HepG2 (cell line): Measurements from ENCODE around the gene ABAT. TPM values are rescaled to one million over a fixed set of nuclear protein-coding genes. Genes with fewer than 3 reads are reported as not detected.

Experiments used
- CEBPZ ChIP-seq: IDR thresholded peaks from 2 replicates; pipeline ENCODE4 v1.6.1; 2012; ENCODE audit warnings: low read length, improper control_type of control experiment
- CENPBD1 ChIP-seq: sonication (generic); formaldehyde crosslinking; IDR thresholded peaks from 2 replicates; pipeline ENCODE4 v1.8.0; 2022; ENCODE audit warnings: missing genetic modification reagents, low read depth, mild to moderate bottlenecking, borderline replicate concordance
- MLLT10 ChIP-seq: sonication (generic); formaldehyde crosslinking; IDR thresholded peaks from 2 replicates; pipeline ENCODE4 v1.4.0; 2020; ENCODE audit warnings: missing genetic modification reagents
- MLX ChIP-seq: IDR thresholded peaks from 2 replicates; pipeline ENCODE4 v1.6.1; 2016
- NFKBIZ ChIP-seq: IDR thresholded peaks from 2 replicates; pipeline ENCODE4 v1.6.1; 2018; ENCODE audit warnings: missing genetic modification reagents, missing compliant biosample characterization
- NR1H2 ChIP-seq: sonication (generic); formaldehyde crosslinking; IDR thresholded peaks from 2 replicates; pipeline ENCODE4 v1.8.1; 2022; ENCODE audit warnings: low read depth, missing genetic modification reagents, borderline replicate concordance
- PRMT3 ChIP-seq: sonication (generic); formaldehyde crosslinking; IDR thresholded peaks from 2 replicates; pipeline ENCODE4 v1.8.1; 2022; ENCODE audit warnings: low read depth, mild to moderate bottlenecking, moderate library complexity, missing genetic modification reagents, borderline replicate concordance
- SP1 ChIP-seq, 2 experiments: fragments of 450-650 bp in 1 of 2; sonication (generic) in 1 of 2; formaldehyde crosslinking in 1 of 2; IDR thresholded peaks; 2 replicates each; pipeline versions ENCODE4 v1.4.0 to v1.6.1; 2016 to 2020; ENCODE audit warnings: missing genetic modification reagents in 1 of 2
- TEAD3 ChIP-seq: optimal IDR thresholded peaks from 2 replicates; pipeline ENCODE3; 2016; ENCODE audit warnings: borderline replicate concordance
- XBP1 ChIP-seq: sonication (generic); formaldehyde crosslinking; IDR thresholded peaks from 2 replicates; pipeline ENCODE4 v1.5.0; 2020; ENCODE audit warnings: missing genetic modification reagents
- ZFP1 ChIP-seq: IDR thresholded peaks from 2 replicates; pipeline ENCODE4 v1.6.1; 2016
- ZKSCAN5 ChIP-seq: sonication (generic); formaldehyde crosslinking; IDR thresholded peaks from 2 replicates; pipeline ENCODE4 v1.5.1; 2020; ENCODE audit warnings: mild to moderate bottlenecking, missing genetic modification reagents
- ZNF20 ChIP-seq: sonication (generic); formaldehyde crosslinking; IDR thresholded peaks from 2 replicates; pipeline ENCODE4 v1.4.0; 2020; ENCODE audit warnings: mild to moderate bottlenecking, moderate library complexity, missing genetic modification reagents
- ZNF33A ChIP-seq: sonication (generic); formaldehyde crosslinking; IDR thresholded peaks from 2 replicates; pipeline ENCODE4 v1.5.1; 2020; ENCODE audit warnings: missing genetic modification reagents, mild to moderate bottlenecking, moderate library complexity, borderline replicate concordance
- ZNF678 ChIP-seq: sonication (generic); formaldehyde crosslinking; IDR thresholded peaks from 2 replicates; pipeline ENCODE4 v1.4.0; 2020; ENCODE audit warnings: mild to moderate bottlenecking, missing genetic modification reagents
- ZNF775 ChIP-seq: sonication (generic); formaldehyde crosslinking; IDR thresholded peaks from 2 replicates; pipeline ENCODE4 v1.4.0; 2020; ENCODE audit warnings: missing genetic modification reagents, mild to moderate bottlenecking, moderate library complexity, borderline replicate concordance
- ZNF790 ChIP-seq: sonication (generic); formaldehyde crosslinking; IDR thresholded peaks from 2 replicates; pipeline ENCODE4 v1.8.0; 2022; ENCODE audit warnings: missing genetic modification reagents, mild to moderate bottlenecking, borderline replicate concordance
- ZNF800 ChIP-seq: sonication (generic); formaldehyde crosslinking; IDR thresholded peaks from 2 replicates; pipeline ENCODE4 v1.4.0; 2020; ENCODE audit warnings: missing genetic modification reagents
- polyA plus RNA-seq, 8 experiments: library from polyadenylated mRNA; depleted of rRNA in 3 of 8; stranded (reverse) in 7 of 8; unstranded in 1 of 8; fragments of >200 nt; fragmentation: Illumina TruSeq in 4 of 8; extraction: Trizol in 4 of 8; gene quantifications; 2 replicates each; pipeline versions ENCODE4 v1.2.1 to v1.2.3, GENCODE V29; 2011 to 2016; ENCODE audit warnings: low read depth in 4 of 8, missing spikeins in 1 of 8, mixed read lengths in 1 of 8; ENCODE audit not compliant: insufficient read depth in 1 of 8
- total RNA-seq, 5 experiments: library from RNA; depleted of rRNA; stranded (reverse); fragments of >200 nt; fragmentation: Illumina TruSeq; extraction: Trizol; gene quantifications; 2 replicates each; pipeline ENCODE4 v1.2.3, GENCODE V29; 2016; ENCODE audit warnings: low read depth in 1 of 5

ABAT gene
- total and polyA plus RNA-seq, 2 of the 13 experiments (the other 11 are each of a cell fraction or from before 2014, with no cell fraction given): 47.6 to 97.3 TPM

GRCh38 chr16:8678068-8678927, 3.9 kb downstream of the ABAT start (continued):
- no peak for TF ChIP-seq PRMT3
- TF ChIP-seq ZFP1 (CRISPR knock-in tag): no peak; the same call in 1 of the 2 replicates
- 0 out of 2 replicates have a peak, but pooled peaks have one; percentile 69 for TF ChIP-seq XBP1 (CRISPR knock-in tag)
- TF ChIP-seq SP1 (IDR thresholded peaks at IDR 0.05): no peak
- TF ChIP-seq SP1 (CRISPR knock-in tag; IDR thresholded peaks at IDR 0.05): no peak
- no peak for TF ChIP-seq ZKSCAN5 (CRISPR knock-in tag)
- no peak for TF ChIP-seq CEBPZ
- TF ChIP-seq MLX (CRISPR knock-in tag): peak; percentile 37; the same call in 1 of the 2 replicates
- TF ChIP-seq ZNF678 (CRISPR knock-in tag): no peak
- TF ChIP-seq TEAD3 (CRISPR knock-in tag): peak; percentile 94
- TF ChIP-seq CENPBD1: 0 out of 2 replicates have a peak, but pooled peaks have one; percentile 56
- 0 out of 2 replicates have a peak, but pooled peaks have one; percentile 49 for TF ChIP-seq ZNF800 (CRISPR knock-in tag)
- TF ChIP-seq NFKBIZ (CRISPR knock-in tag): peak; percentile 77; the same call in 1 of the 2 replicates
- no peak for TF ChIP-seq ZNF790 (CRISPR knock-in tag)
- no peak for TF ChIP-seq ZNF20 (CRISPR knock-in tag)
- no peak for TF ChIP-seq NR1H2 (CRISPR knock-in tag)
- no peak for TF ChIP-seq ZNF775 (CRISPR knock-in tag)
- no peak for TF ChIP-seq ZNF33A (CRISPR knock-in tag)
- no peak for TF ChIP-seq MLLT10 (CRISPR knock-in tag)
